Liver (tissue), 9 donors: Measurements from ENCODE around the gene TRNAU1AP. TPM values are rescaled to one million over a fixed set of nuclear protein-coding genes. Genes with fewer than 3 reads are reported as not detected.

ENCODE experiments used
- DNase-seq: peaks from one replicate; pipeline ENCODE4 v3.0.0-alpha.2; 2017; ENCODE audit warnings: low spot score
- H3K27ac ChIP-seq, 2 donors: one replicate each; pipeline ENCODE4 v1.7.0; 2013; ENCODE audit warnings: inconsistent platforms in 2 of 2, low read length in 2 of 2, control low read depth in 1 of 2, low read depth in 1 of 2, mild to moderate bottlenecking in 1 of 2
- H3K27me3 ChIP-seq, 4 donors: one replicate each; pipeline versions ENCODE4 v1.6.1 to v1.7.0; 2013; ENCODE audit warnings: low read length in 3 of 4, inconsistent platforms in 1 of 4, mild to moderate bottlenecking in 1 of 4, moderate library complexity in 1 of 4; ENCODE audit not compliant: control insufficient read depth in 4 of 4, insufficient read depth in 4 of 4
- H3K36me3 ChIP-seq, 4 donors: one replicate each; pipeline versions ENCODE4 v1.6.1 to v1.7.0; 2013; ENCODE audit warnings: low read length in 3 of 4, mild to moderate bottlenecking in 3 of 4, low read depth in 1 of 4, moderate library complexity in 1 of 4; ENCODE audit not compliant: control insufficient read depth in 4 of 4, insufficient read depth in 3 of 4
- H3K4me1 ChIP-seq, 4 donors: one replicate each; pipeline versions ENCODE4 v1.6.1 to v1.7.0; 2013; ENCODE audit warnings: low read length in 3 of 4, mild to moderate bottlenecking in 3 of 4, moderate library complexity in 1 of 4; ENCODE audit not compliant: control insufficient read depth in 4 of 4, insufficient read depth in 4 of 4
- H3K4me3 ChIP-seq, 3 donors: one replicate each; pipeline versions ENCODE4 v1.6.1 to v1.7.0; 2013; ENCODE audit warnings: low read length in 3 of 3, control low read depth in 1 of 3, low read depth in 1 of 3, mild to moderate bottlenecking in 1 of 3
- H3K9ac ChIP-seq, 2 donors: one replicate each; pipeline ENCODE4 v1.7.0; 2013; ENCODE audit warnings: low read length in 2 of 2, mild to moderate bottlenecking in 2 of 2, moderate library complexity in 2 of 2, control low read depth in 1 of 2, low read depth in 1 of 2
- H3K9me3 ChIP-seq, 4 donors: one replicate each; pipeline versions ENCODE4 v1.6.1 to v1.7.0; 2013; ENCODE audit warnings: low read length in 3 of 4; ENCODE audit not compliant: control insufficient read depth in 4 of 4
- FOXA1 ChIP-seq: IDR thresholded peaks from 2 replicates; pipeline ENCODE4 v1.6.1; 2016; ENCODE audit warnings: antibody characterized with exemption
- FOXA2 ChIP-seq: IDR thresholded peaks from 2 replicates; pipeline ENCODE4 v1.6.1; 2016; ENCODE audit warnings: antibody characterized with exemption
- HNF4A ChIP-seq, 2 donors: conservative IDR thresholded peaks; 2 replicates each; pipeline ENCODE4 v1.6.1; 2016; ENCODE audit warnings: antibody characterized with exemption in 2 of 2, mild to moderate bottlenecking in 2 of 2
- HNF4G ChIP-seq: IDR thresholded peaks from 2 replicates; pipeline ENCODE4 v1.6.1; 2016; ENCODE audit warnings: antibody characterized with exemption
- JUND ChIP-seq, 2 donors: IDR thresholded peaks; 2 replicates each; pipeline ENCODE4 v1.6.1; 2016; ENCODE audit warnings: antibody characterized with exemption in 2 of 2
- NR2F2 ChIP-seq: IDR thresholded peaks from 2 replicates; pipeline ENCODE4 v1.6.1; 2016; ENCODE audit warnings: antibody characterized with exemption
- RAD21 ChIP-seq, 2 donors: IDR thresholded peaks; 2 replicates each; pipeline ENCODE4 v1.6.1; 2016; ENCODE audit warnings: antibody characterized with exemption in 2 of 2, mild to moderate bottlenecking in 2 of 2
- RXRA ChIP-seq, 2 donors: IDR thresholded peaks; 2 replicates each; pipeline ENCODE4 v1.6.1; 2017 to 2018; ENCODE audit warnings: antibody characterized with exemption in 2 of 2, mild to moderate bottlenecking in 1 of 2
- SP1 ChIP-seq: IDR thresholded peaks from 2 replicates; pipeline ENCODE4 v1.6.1; 2018; ENCODE audit warnings: antibody characterized with exemption, mild to moderate bottlenecking
- TAF1 ChIP-seq: conservative IDR thresholded peaks from 2 replicates; pipeline ENCODE4 v1.6.1; 2016; ENCODE audit warnings: antibody characterized with exemption, mild to moderate bottlenecking
- YY1 ChIP-seq: IDR thresholded peaks from 2 replicates; pipeline ENCODE4 v1.6.1; 2016; ENCODE audit warnings: antibody characterized with exemption, mild to moderate bottlenecking
- WGBS: extraction: QIAGEN DNeasy Blood & Tissue Kit; methylation state at CpG from one replicate; pipeline ENCODE4 v1.1.7; 2013; 5-methylcytosine and 5-hydroxymethylcytosine counted together
- polyA plus RNA-seq, 2 donors: library from polyadenylated mRNA; stranded (reverse) in 1 of 2; unstranded in 1 of 2; fragments of 200-250 nt in 1 of 2; fragments of >200 nt in 1 of 2; fragmentation: Nextera tagmentation in 1 of 2; extraction: Ambion mirVana in 1 of 2; gene quantifications; one replicate each; pipeline versions ENCODE4 v1.2.1 to v1.2.3, GENCODE V29; 2013 to 2015
- total RNA-seq, 2 donors: library from RNA; depleted of rRNA; stranded (reverse); fragments of >200 nt; gene quantifications; one replicate each; pipeline ENCODE4 v1.2.3, GENCODE V29; 2014
- TF ChIP-seq, protein P1 (sequence below): IDR thresholded peaks from 2 replicates; pipeline ENCODE4 v1.6.1; 2016; ENCODE audit warnings: antibody characterized with exemption
- TF ChIP-seq, protein P2 (sequence below): IDR thresholded peaks from 2 replicates; pipeline ENCODE4 v1.6.1; 2016; ENCODE audit warnings: antibody characterized with exemption, mild to moderate bottlenecking
- TF ChIP-seq, protein P3 (sequence below): fragments of 150-350 bp; IDR thresholded peaks from 2 replicates; pipeline ENCODE4 v1.5.1; 2017; ENCODE audit warnings: improper control_type of control experiment, low read depth, low read length; ENCODE audit not compliant: missing input control
- TF ChIP-seq, protein P4 (sequence below): IDR thresholded peaks from 2 replicates; pipeline ENCODE4 v1.6.1; 2016; ENCODE audit warnings: antibody characterized with exemption
- TF ChIP-seq, protein P5 (sequence below): IDR thresholded peaks from 2 replicates; pipeline ENCODE4 v1.6.1; 2016; ENCODE audit warnings: antibody characterized with exemption
- donor health status: healthy.
- donor health status: healthy.
- donor health status: healthy.
- donor health status: healthy.
- donor health status: healthy.

The TRNAU1AP gene
- total and polyA plus RNA-seq, 4 donors, result 5.6 to 12.0 (median 8.8) TPM

DNA sequence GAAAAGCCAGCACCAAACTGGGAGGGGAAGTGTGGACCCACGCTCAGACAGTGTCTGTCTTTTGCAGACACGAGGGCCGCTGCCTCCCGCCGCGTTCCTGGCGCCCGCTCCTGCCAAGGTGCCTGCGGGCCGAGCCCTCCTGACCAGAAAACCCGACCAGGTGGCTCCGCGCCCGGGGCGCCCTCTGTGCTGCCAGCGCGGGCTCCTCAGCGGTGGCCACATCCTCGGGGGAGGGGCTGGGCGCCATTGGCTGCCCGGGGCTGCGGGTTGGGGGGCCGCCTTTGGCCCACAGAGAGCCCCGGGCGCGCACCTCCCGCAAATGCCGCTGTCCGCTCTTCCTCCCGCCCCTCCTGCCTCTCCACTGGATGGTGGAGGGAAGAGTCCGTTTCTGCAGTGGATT is 22.4 kb upstream of the TRNAU1AP start:
- TF ChIP-seq NR2F2 (no peak), JUND (IDR thresholded peaks at IDR 0.05) (no peak), YY1 (no peak), TAF1 (no peak), RAD21 (IDR thresholded peaks at IDR 0.05) (no peak), HNF4A (conservative IDR thresholded peaks at IDR 0.05) (no peak), SP1 (no peak)
- TF ChIP-seq, protein P1, sequence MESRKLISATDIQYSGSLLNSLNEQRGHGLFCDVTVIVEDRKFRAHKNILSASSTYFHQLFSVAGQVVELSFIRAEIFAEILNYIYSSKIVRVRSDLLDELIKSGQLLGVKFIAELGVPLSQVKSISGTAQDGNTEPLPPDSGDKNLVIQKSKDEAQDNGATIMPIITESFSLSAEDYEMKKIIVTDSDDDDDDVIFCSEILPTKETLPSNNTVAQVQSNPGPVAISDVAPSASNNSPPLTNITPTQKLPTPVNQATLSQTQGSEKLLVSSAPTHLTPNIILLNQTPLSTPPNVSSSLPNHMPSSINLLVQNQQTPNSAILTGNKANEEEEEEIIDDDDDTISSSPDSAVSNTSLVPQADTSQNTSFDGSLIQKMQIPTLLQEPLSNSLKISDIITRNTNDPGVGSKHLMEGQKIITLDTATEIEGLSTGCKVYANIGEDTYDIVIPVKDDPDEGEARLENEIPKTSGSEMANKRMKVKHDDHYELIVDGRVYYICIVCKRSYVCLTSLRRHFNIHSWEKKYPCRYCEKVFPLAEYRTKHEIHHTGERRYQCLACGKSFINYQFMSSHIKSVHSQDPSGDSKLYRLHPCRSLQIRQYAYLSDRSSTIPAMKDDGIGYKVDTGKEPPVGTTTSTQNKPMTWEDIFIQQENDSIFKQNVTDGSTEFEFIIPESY, result no peak
- TF ChIP-seq, protein P2, sequence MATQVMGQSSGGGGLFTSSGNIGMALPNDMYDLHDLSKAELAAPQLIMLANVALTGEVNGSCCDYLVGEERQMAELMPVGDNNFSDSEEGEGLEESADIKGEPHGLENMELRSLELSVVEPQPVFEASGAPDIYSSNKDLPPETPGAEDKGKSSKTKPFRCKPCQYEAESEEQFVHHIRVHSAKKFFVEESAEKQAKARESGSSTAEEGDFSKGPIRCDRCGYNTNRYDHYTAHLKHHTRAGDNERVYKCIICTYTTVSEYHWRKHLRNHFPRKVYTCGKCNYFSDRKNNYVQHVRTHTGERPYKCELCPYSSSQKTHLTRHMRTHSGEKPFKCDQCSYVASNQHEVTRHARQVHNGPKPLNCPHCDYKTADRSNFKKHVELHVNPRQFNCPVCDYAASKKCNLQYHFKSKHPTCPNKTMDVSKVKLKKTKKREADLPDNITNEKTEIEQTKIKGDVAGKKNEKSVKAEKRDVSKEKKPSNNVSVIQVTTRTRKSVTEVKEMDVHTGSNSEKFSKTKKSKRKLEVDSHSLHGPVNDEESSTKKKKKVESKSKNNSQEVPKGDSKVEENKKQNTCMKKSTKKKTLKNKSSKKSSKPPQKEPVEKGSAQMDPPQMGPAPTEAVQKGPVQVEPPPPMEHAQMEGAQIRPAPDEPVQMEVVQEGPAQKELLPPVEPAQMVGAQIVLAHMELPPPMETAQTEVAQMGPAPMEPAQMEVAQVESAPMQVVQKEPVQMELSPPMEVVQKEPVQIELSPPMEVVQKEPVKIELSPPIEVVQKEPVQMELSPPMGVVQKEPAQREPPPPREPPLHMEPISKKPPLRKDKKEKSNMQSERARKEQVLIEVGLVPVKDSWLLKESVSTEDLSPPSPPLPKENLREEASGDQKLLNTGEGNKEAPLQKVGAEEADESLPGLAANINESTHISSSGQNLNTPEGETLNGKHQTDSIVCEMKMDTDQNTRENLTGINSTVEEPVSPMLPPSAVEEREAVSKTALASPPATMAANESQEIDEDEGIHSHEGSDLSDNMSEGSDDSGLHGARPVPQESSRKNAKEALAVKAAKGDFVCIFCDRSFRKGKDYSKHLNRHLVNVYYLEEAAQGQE, result no peak
- TF ChIP-seq, protein P3, sequence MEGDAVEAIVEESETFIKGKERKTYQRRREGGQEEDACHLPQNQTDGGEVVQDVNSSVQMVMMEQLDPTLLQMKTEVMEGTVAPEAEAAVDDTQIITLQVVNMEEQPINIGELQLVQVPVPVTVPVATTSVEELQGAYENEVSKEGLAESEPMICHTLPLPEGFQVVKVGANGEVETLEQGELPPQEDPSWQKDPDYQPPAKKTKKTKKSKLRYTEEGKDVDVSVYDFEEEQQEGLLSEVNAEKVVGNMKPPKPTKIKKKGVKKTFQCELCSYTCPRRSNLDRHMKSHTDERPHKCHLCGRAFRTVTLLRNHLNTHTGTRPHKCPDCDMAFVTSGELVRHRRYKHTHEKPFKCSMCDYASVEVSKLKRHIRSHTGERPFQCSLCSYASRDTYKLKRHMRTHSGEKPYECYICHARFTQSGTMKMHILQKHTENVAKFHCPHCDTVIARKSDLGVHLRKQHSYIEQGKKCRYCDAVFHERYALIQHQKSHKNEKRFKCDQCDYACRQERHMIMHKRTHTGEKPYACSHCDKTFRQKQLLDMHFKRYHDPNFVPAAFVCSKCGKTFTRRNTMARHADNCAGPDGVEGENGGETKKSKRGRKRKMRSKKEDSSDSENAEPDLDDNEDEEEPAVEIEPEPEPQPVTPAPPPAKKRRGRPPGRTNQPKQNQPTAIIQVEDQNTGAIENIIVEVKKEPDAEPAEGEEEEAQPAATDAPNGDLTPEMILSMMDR, result no peak
- Histone ChIP-seq H3K4me3 (no peak overlapping the region), H3K9ac (no peak overlapping the region), H3K36me3 (peaks cover 0 to 8% (median 6%) of the 10 kb centered on the region in 4 donors), H3K9me3 (no peaks in the 10 kb centered on the region), H3K4me1 (no peaks in the 10 kb centered on the region), H3K27me3 (no peaks in the 10 kb centered on the region), H3K27ac (no peak overlapping the region)
- WGBS, result 97% methylated on average over 31 of the region's 31 CpGs
- DNase-seq, result no peak

DNA sequence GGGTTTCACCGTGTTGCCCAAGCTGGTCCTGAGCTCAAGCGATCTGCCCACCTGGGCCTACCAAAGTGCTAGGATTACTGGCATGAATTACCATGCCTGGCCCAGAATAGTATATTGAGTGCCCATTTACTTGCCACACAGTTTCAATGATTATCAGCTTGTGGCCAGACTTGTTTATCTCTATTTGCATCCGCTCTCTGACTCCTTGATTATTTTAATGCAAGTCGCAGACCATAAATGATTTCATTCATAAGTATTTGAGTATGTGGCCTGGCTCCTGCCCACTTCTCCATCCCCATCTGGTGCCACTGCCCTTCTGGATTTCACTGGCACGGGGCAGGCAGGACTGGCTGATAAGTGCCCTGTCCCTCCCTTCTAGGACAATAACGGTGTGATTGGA is 18.2 kb upstream of the TRNAU1AP start:
- Histone ChIP-seq H3K36me3 (peaks cover 4 to 28% (median 11%) of the 10 kb centered on the region in 4 donors), H3K27me3 (no peaks in the 10 kb centered on the region), H3K9me3 (no peaks in the 10 kb centered on the region), H3K9ac (no peak overlapping the region), H3K27ac (no peak overlapping the region), H3K4me3 (no peak overlapping the region), H3K4me1 (no peaks in the 10 kb centered on the region)
- no peak for DNase-seq
- no peak for TF ChIP-seq FOXA2
- TF ChIP-seq RAD21 (IDR thresholded peaks at IDR 0.05), result no peak
- TF ChIP-seq, protein P4, sequence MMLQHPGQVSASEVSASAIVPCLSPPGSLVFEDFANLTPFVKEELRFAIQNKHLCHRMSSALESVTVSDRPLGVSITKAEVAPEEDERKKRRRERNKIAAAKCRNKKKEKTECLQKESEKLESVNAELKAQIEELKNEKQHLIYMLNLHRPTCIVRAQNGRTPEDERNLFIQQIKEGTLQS, result no peak
- TF ChIP-seq RXRA (IDR thresholded peaks at IDR 0.05), result no peak
- TF ChIP-seq, protein P3, result no peak
- TF ChIP-seq, protein P2, result no peak
- TF ChIP-seq, protein P5, sequence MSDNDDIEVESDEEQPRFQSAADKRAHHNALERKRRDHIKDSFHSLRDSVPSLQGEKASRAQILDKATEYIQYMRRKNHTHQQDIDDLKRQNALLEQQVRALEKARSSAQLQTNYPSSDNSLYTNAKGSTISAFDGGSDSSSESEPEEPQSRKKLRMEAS, result no peak
- no peak for TF ChIP-seq HNF4G
- no peak for TF ChIP-seq HNF4A (conservative IDR thresholded peaks at IDR 0.05)
- no peak for TF ChIP-seq SP1
- TF ChIP-seq YY1, result no peak
- TF ChIP-seq, protein P1, result no peak
- no peak for TF ChIP-seq FOXA1
- WGBS, result 96% methylated on average over 6 of the region's 6 CpGs
